Body of pancreas (tissue), 4 donors: ENCODE measurements around the gene HLX.
A peak's percentile ranks its signal among the peaks of the same experiment; 100 is the strongest.

Experiments used
- CTCF ChIP-seq, 7 experiments: fragments of 450-650 bp in 4 of 7; fragments of 200-600 bp in 3 of 7; sonication (generic) in 3 of 7; IDR thresholded peaks; one replicate each; pipeline ENCODE4 v1.5.1; 2016 to 2019; ENCODE audit warnings: antibody characterized with exemption in 7 of 7
- POLR2A ChIP-seq, 3 donors: fragments of 450-650 bp; IDR thresholded peaks; one replicate each; pipeline ENCODE4 v1.6.1; 2016; ENCODE audit warnings: antibody characterized with exemption in 3 of 3, mild to moderate bottlenecking in 2 of 3

DNA sequence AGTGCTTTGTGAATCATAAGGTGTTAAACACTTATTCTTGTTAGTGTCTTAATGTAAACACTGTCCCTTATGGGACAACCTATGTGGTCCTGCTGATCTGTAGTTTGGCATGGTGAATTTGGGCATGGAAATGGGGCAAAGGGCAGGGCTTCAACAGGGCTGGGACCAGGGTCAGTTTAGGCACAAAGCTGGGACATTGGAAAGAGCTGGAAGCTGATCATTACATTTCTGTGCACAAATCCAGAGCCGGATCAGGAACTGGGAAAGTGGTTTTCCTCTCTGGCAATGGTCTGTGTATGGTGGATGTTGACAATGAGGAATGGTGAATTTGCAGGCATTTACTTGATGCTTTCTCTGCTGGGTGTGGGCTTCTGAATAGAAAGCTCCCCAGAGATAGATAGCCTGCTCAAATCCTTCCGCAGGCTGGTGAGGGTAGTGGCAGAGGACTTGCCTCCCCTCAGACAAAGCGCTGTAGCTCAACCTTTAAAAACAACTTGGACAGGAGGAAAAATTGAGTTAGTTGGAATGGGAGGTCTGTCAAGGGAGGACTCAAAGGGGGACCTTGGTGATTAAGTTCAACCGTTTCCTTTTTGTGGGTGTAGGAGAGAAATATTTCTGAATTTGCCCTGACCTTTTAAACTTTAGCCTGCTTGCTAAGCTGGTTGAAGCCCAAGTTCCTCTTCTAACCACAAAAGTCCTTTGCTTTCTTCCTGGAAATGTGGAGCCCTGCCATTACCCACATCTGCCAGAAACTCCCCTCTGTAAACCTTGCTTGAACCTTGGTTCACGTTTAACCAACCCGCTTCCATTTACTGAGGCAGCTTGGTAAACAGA is 35.3 kb downstream of the HLX start:
- TF ChIP-seq POLR2A (IDR thresholded peaks at IDR 0.05) (no peak), CTCF (IDR thresholded peaks at IDR 0.05) (peak in 1 of 7 experiments; percentile 5)
